WTC11 (cell line): ENCODE results near the gene OSBP2. TPM values are rescaled to one million over a fixed set of nuclear protein-coding genes. Genes with fewer than 3 reads are reported as not detected.
A peak's percentile ranks its signal among the peaks of the same experiment; 100 is the strongest.

ENCODE experiments used
- ATAC-seq: fragments of 200-7000 bp; cut with Tn5 transposase; 2 replicates; pipeline ENCODE4 v1.10.0; 2021; ENCODE audit warnings: mild to moderate bottlenecking, moderate library complexity
- CTCF ChIA-PET: fragments of 300-600 bp; sonication (Branson Sonifier 250); formaldehyde crosslinking; loops from one replicate; lab custom pipeline; 2021; ENCODE audit warnings: antibody characterized with exemption; lab: Charles Lee
- POLR2A ChIA-PET: fragments of 350-600 bp; sonication (Branson Sonifier 250); formaldehyde crosslinking; loops from one replicate; lab custom pipeline; 2021; ENCODE audit warnings: antibody characterized with exemption; lab: Charles Lee
- DNase-seq: peaks from one replicate; pipeline ENCODE4 v3.0.0; 2021; ENCODE audit warnings: low spot score
- H3K27ac Mint-ChIP-seq: 2 replicates; pipeline ENCODE4 v1.8.0; 2021; ENCODE audit warnings: mixed read lengths
- H3K27me3 Mint-ChIP-seq: 2 replicates; pipeline ENCODE4 v1.8.0; 2021; ENCODE audit warnings: low read depth, mild to moderate bottlenecking, moderate library complexity, mixed read lengths
- H3K36me3 Mint-ChIP-seq: 2 replicates; pipeline ENCODE4 v1.8.0; 2021; ENCODE audit warnings: mixed read lengths
- H3K4me1 Mint-ChIP-seq: 2 replicates; pipeline ENCODE4 v1.8.0; 2022; ENCODE audit warnings: mixed read lengths
- H3K4me3 Mint-ChIP-seq: 2 replicates; pipeline ENCODE4 v1.8.0; 2021; ENCODE audit warnings: mild to moderate bottlenecking, moderate library complexity, mixed read lengths
- H3K9me3 Mint-ChIP-seq: 2 replicates; pipeline ENCODE4 v1.8.0; 2021; ENCODE audit warnings: mixed read lengths
- ATF3 ChIP-seq: sonication (generic); formaldehyde crosslinking; conservative IDR thresholded peaks from 2 replicates; pipeline ENCODE4 v1.8.1; 2022; ENCODE audit warnings: mild to moderate bottlenecking, missing genetic modification reagents
- CREB1 ChIP-seq: sonication (generic); formaldehyde crosslinking; IDR thresholded peaks from 2 replicates; pipeline ENCODE4 v1.8.0; 2023; ENCODE audit warnings: mild to moderate bottlenecking, missing genetic modification reagents
- EMX1 ChIP-seq: fragments of 250-450 bp; sonication (Bioruptor Pico); IDR thresholded peaks from 2 replicates; pipeline ENCODE4 v1.8.0; 2021; ENCODE audit warnings: mild to moderate bottlenecking
- ERG ChIP-seq: fragments of 250-450 bp; sonication (Bioruptor Pico); IDR thresholded peaks from 2 replicates; pipeline ENCODE4 v1.8.0; 2021; ENCODE audit warnings: mild to moderate bottlenecking
- FOXP1 ChIP-seq: sonication (generic); formaldehyde crosslinking; IDR thresholded peaks from 2 replicates; pipeline ENCODE4 v1.8.0; 2022; ENCODE audit warnings: missing genetic modification reagents, mild to moderate bottlenecking, moderate library complexity, borderline replicate concordance
- GABPB1 ChIP-seq: sonication (generic); formaldehyde crosslinking; IDR thresholded peaks from 2 replicates; pipeline ENCODE4 v1.8.1; 2023; ENCODE audit warnings: mild to moderate bottlenecking, missing genetic modification reagents
- MYBL2 ChIP-seq: sonication (generic); formaldehyde crosslinking; IDR thresholded peaks from 2 replicates; pipeline ENCODE4 v1.8.1; 2023; ENCODE audit warnings: mild to moderate bottlenecking, moderate library complexity, missing genetic modification reagents
- NFE2L1 ChIP-seq: sonication (generic); formaldehyde crosslinking; IDR thresholded peaks from 2 replicates; pipeline ENCODE4 v1.8.1; 2023; ENCODE audit warnings: missing genetic modification reagents
- NFYB ChIP-seq: sonication (generic); formaldehyde crosslinking; conservative IDR thresholded peaks from 2 replicates; pipeline ENCODE4 v1.8.0; 2022; ENCODE audit warnings: low read depth, missing genetic modification reagents
- NR2C2 ChIP-seq: sonication (generic); formaldehyde crosslinking; IDR thresholded peaks from 2 replicates; pipeline ENCODE4 v1.8.0; 2022; ENCODE audit warnings: mild to moderate bottlenecking, missing genetic modification reagents
- NR3C1 ChIP-seq: sonication (generic); formaldehyde crosslinking; conservative IDR thresholded peaks from 2 replicates; pipeline ENCODE4 v1.8.1; 2023; ENCODE audit warnings: low read depth, mild to moderate bottlenecking, missing genetic modification reagents
- PRDM15 ChIP-seq: sonication (generic); formaldehyde crosslinking; IDR thresholded peaks from 2 replicates; pipeline ENCODE4 v1.8.0; 2022; ENCODE audit warnings: missing genetic modification reagents
- PREB ChIP-seq: sonication (generic); formaldehyde crosslinking; IDR thresholded peaks from 2 replicates; pipeline ENCODE4 v1.8.1; 2022; ENCODE audit warnings: mild to moderate bottlenecking, missing genetic modification reagents, moderate library complexity, borderline replicate concordance
- RELA ChIP-seq: sonication (generic); formaldehyde crosslinking; IDR thresholded peaks from 2 replicates; pipeline ENCODE4 v1.8.1; 2022; ENCODE audit warnings: missing genetic modification reagents, mild to moderate bottlenecking, borderline replicate concordance
- STAT6 ChIP-seq: sonication (generic); formaldehyde crosslinking; conservative IDR thresholded peaks from 2 replicates; pipeline ENCODE4 v1.8.1; 2023; ENCODE audit warnings: mild to moderate bottlenecking, low read depth, missing genetic modification reagents, moderate library complexity
- USF1 ChIP-seq: sonication (generic); formaldehyde crosslinking; IDR thresholded peaks from 2 replicates; pipeline ENCODE4 v1.8.0; 2022; ENCODE audit warnings: mild to moderate bottlenecking, missing genetic modification reagents
- ZNF121 ChIP-seq: sonication (generic); formaldehyde crosslinking; IDR thresholded peaks from 2 replicates; pipeline ENCODE4 v1.8.0; 2023; ENCODE audit warnings: missing genetic modification reagents
- ZNF263 ChIP-seq: sonication (generic); formaldehyde crosslinking; IDR thresholded peaks from 2 replicates; pipeline ENCODE4 v1.8.1; 2022; ENCODE audit warnings: low read depth, mild to moderate bottlenecking, moderate library complexity, missing genetic modification reagents
- ZNF281 ChIP-seq: sonication (generic); formaldehyde crosslinking; IDR thresholded peaks from 2 replicates; pipeline ENCODE4 v1.8.0; 2023; ENCODE audit warnings: mild to moderate bottlenecking, missing genetic modification reagents
- ZNF423 ChIP-seq: fragments of 250-450 bp; sonication (Bioruptor Pico); IDR thresholded peaks from 2 replicates; pipeline ENCODE4 v2.1.2; 2022; ENCODE audit warnings: mild to moderate bottlenecking, moderate library complexity
- ZNF512 ChIP-seq: sonication (generic); formaldehyde crosslinking; IDR thresholded peaks from 2 replicates; pipeline ENCODE4 v1.8.1; 2022; ENCODE audit warnings: missing genetic modification reagents, borderline replicate concordance
- total RNA-seq: library from RNA; stranded (reverse); gene quantifications from 3 replicates; pipeline ENCODE4 v1.2.3, GENCODE V29; 2021

The OSBP2 gene
- total RNA-seq, 1 experiment from 2014 or later: 4.1 TPM

- peak; percentile 92 for DNase-seq
- POLR2A ChIA-PET: interaction anchor here (0.8 kb wide), 1 partner anchor 167 kb away, joined by 3 read pairs; the partner anchor contains the start of gene TUG1
- no peaks in the 10 kb centered on the region for H3K36me3 Mint-ChIP-seq
- peaks cover 25% of the 10 kb centered on the region for H3K4me1 Mint-ChIP-seq
- H3K9me3 Mint-ChIP-seq: no peaks in the 10 kb centered on the region
- H3K27me3 Mint-ChIP-seq: peaks cover 54% of the 10 kb centered on the region
- peak; percentile 93 for ATAC-seq
- no peak overlapping the region for H3K27ac Mint-ChIP-seq
- CTCF ChIA-PET: interaction anchor here (0.5 to 2.7 kb wide), 19 partner anchors 12 to 305 kb away, joined by 3 to 15 read pairs (median 5); partner anchors contain the start of genes MORC2, SELENOM and SMTN
- H3K4me3 Mint-ChIP-seq: peak overlapping the region; percentile 62
- TF ChIP-seq ATF3: no peak
- TF ChIP-seq USF1 (CRISPR knock-in tag): peak; percentile 80
- TF ChIP-seq NFE2L1 (CRISPR knock-in tag): peak; percentile 96
- TF ChIP-seq MYBL2 (CRISPR knock-in tag): peak; percentile 97
- peak; percentile 71; the same call in 1 of the 2 replicates for TF ChIP-seq ZNF512 (CRISPR knock-in tag)
- TF ChIP-seq ZNF281 (CRISPR knock-in tag): peak; percentile 91
- TF ChIP-seq PREB (CRISPR knock-in tag): peak; percentile 95
- no peak for TF ChIP-seq ERG (CRISPR knock-in tag)
- TF ChIP-seq ZNF121 (CRISPR knock-in tag): no peak
- TF ChIP-seq EMX1 (CRISPR knock-in tag): no peak
- TF ChIP-seq CREB1 (CRISPR knock-in tag): peak; percentile 96
- peak; percentile 47 for TF ChIP-seq NFYB (CRISPR knock-in tag)
- TF ChIP-seq NR3C1 (CRISPR knock-in tag): peak; percentile 97
- TF ChIP-seq ZNF423 (CRISPR knock-in tag): no peak
- TF ChIP-seq NR2C2 (CRISPR knock-in tag): peak; percentile 77
- peak; percentile 97 for TF ChIP-seq ZNF263 (CRISPR knock-in tag)
- 0 out of 2 replicates have a peak, but pooled peaks have one; percentile 88 for TF ChIP-seq STAT6 (CRISPR knock-in tag)
- peak; percentile 68 for TF ChIP-seq PRDM15 (CRISPR knock-in tag)
- TF ChIP-seq GABPB1 (CRISPR knock-in tag): peak; percentile 91
- peak; percentile 99 for TF ChIP-seq FOXP1
- peak; percentile 97 for TF ChIP-seq RELA (CRISPR knock-in tag)
Observed at GRCh38 chr22:30802202-30803166, 107.8 kb downstream of the OSBP2 start.
